NCI-H1436 treated with DMSO at 0.1 percent for 48 hours (cell line): ENCODE data around the gene MAP2K2.

ENCODE experiments used
- DNase-seq: peaks from one replicate; lab custom pipeline; 2025; lab: John Stamatoyannopoulos, UW

Gene MAP2K2

GRCh38 chr19:4099041-4099764 is 24.7 kb downstream of the MAP2K2 start:
- no peak for DNase-seq

GRCh38 chr19:4098493-4098892 is 25.4 kb downstream of the MAP2K2 start:
- DNase-seq: no peak

GRCh38 chr19:4097501-4097900 is 26.4 kb downstream of the MAP2K2 start:
- no peak for DNase-seq

GRCh38 chr19:4096049-4096892 is 27.7 kb downstream of the MAP2K2 start:
- no peak for DNase-seq

GRCh38 chr19:4095488-4095844 is 28.5 kb downstream of the MAP2K2 start:
- DNase-seq: no peak

- no peak for DNase-seq
Measured at GRCh38 chr19:4094761-4095487, 29.0 kb downstream of the MAP2K2 start.

GRCh38 chr19:4094291-4094690 is 29.6 kb downstream of the MAP2K2 start:
- no peak for DNase-seq

GRCh38 chr19:4093643-4094175 is 30.2 kb downstream of the MAP2K2 start:
- DNase-seq: no peak

GRCh38 chr19:4090356-4091220 is 33.3 kb downstream of the MAP2K2 start:
- DNase-seq: no peak

- DNase-seq: no peak
Measured at GRCh38 chr19:4089946-4090345, 34.0 kb downstream of the MAP2K2 start.

- no peak for DNase-seq
Measured at GRCh38 chr19:4089400-4089908, 34.5 kb downstream of the MAP2K2 start.

GRCh38 chr19:4088975-4089374 is 34.9 kb downstream of the MAP2K2 start:
- no peak for DNase-seq

- no peak for DNase-seq
Measured at GRCh38 chr19:4087787-4088679, 35.9 kb downstream of the MAP2K2 start.

- no peak for DNase-seq
Measured at GRCh38 chr19:4086411-4086867, 37.5 kb downstream of the MAP2K2 start.

- DNase-seq: no peak
Measured at GRCh38 chr19:4084547-4084877, 39.4 kb downstream of the MAP2K2 start.

- no peak for DNase-seq
Measured at GRCh38 chr19:4083677-4084546, 40.0 kb downstream of the MAP2K2 start.

- no peak for DNase-seq
Measured at GRCh38 chr19:4082172-4082571, 41.8 kb downstream of the MAP2K2 start.

- no peak for DNase-seq
Measured at GRCh38 chr19:4081441-4082129, 42.3 kb downstream of the MAP2K2 start.

- DNase-seq: no peak
Measured at GRCh38 chr19:4080473-4080872, 43.4 kb downstream of the MAP2K2 start.
